DOHH2 (cell line): Measurements from ENCODE around the gene GP2.

ENCODE experiments used
- EZH2phosphoT487 ChIP-seq: fragments of 200-600 bp; sonication (generic); IDR thresholded peaks from 2 replicates; pipeline ENCODE4 v1.6.1; 2017; ENCODE audit warnings: borderline replicate concordance, mild to moderate bottlenecking, antibody characterized with exemption, low read length, moderate library complexity, mixed read lengths
- TF ChIP-seq, protein P1 (sequence below): fragments of 200-600 bp; sonication (generic); IDR thresholded peaks from one replicate; pipeline ENCODE4 v1.5.1; 2014; ENCODE audit warnings: antibody characterized with exemption, mild to moderate bottlenecking, low read depth, low read length; ENCODE audit not compliant: poor library complexity, severe bottlenecking

DNA sequence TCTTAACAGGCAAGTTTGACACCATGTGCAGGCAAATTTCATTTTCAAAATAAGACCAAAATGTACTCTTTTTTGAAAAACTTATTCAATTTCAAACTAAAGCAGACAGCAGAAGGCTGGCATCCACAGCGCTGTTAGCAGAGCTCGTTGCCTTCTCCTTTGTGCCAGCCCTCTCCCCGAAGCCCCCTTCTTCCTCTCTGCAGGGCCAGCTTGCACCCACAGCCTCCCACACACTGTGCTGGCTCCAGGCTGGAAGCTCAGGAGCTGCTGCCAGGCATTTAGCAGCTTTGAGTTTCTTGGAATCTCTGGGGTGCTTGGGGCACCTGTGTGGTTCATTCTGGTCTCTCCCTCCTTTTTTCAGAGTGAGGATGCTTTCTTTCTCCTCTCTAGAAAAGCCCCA lies 37.7 kb downstream of the GP2 start:
- TF ChIP-seq, protein P1, sequence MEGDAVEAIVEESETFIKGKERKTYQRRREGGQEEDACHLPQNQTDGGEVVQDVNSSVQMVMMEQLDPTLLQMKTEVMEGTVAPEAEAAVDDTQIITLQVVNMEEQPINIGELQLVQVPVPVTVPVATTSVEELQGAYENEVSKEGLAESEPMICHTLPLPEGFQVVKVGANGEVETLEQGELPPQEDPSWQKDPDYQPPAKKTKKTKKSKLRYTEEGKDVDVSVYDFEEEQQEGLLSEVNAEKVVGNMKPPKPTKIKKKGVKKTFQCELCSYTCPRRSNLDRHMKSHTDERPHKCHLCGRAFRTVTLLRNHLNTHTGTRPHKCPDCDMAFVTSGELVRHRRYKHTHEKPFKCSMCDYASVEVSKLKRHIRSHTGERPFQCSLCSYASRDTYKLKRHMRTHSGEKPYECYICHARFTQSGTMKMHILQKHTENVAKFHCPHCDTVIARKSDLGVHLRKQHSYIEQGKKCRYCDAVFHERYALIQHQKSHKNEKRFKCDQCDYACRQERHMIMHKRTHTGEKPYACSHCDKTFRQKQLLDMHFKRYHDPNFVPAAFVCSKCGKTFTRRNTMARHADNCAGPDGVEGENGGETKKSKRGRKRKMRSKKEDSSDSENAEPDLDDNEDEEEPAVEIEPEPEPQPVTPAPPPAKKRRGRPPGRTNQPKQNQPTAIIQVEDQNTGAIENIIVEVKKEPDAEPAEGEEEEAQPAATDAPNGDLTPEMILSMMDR, result no peak
- no peak for TF ChIP-seq EZH2phosphoT487
